Mammary epithelial cell (primary cell): ENCODE results near the gene SERPINB7.

Source experiments
- EZH2 ChIP-seq: IDR thresholded peaks from 2 replicates; pipeline ENCODE4 v1.6.1; 2012; ENCODE audit warnings: low read length, inconsistent platforms, borderline replicate concordance
- TF ChIP-seq, protein P1 (sequence below), 2 donors: IDR thresholded peaks in 1 of 2; conservative IDR thresholded peaks in 1 of 2; 2 replicates each; pipeline ENCODE4 v1.5.1; 2011 to 2012; ENCODE audit warnings: inconsistent platforms in 2 of 2, low read length in 2 of 2, mild to moderate bottlenecking in 2 of 2, control low read depth in 1 of 2, low read depth in 1 of 2; ENCODE audit not compliant: insufficient read depth in 1 of 2; ENCODE audit errors: extremely low read depth in 1 of 2

DNA sequence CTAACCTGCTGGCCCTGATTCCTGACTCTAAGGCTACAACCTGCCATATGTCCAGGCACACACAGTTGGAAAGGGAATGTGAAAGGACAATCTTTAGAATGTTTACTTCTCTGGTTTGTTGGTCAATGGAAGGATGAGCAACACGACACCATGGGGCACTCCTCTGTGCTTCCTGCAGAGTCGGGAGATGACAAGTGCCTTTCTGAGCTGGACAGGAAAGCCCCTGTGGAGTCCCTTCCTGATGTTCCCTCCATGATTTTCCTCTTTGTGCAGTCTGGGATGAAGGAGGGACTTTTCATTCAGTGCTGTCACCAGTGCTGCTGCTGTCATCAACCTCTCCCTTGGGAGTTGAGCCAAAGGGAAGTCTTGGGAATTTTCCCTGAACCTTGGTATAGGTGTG, 22.6 kb upstream of the SERPINB7 start:
- TF ChIP-seq, protein P1, sequence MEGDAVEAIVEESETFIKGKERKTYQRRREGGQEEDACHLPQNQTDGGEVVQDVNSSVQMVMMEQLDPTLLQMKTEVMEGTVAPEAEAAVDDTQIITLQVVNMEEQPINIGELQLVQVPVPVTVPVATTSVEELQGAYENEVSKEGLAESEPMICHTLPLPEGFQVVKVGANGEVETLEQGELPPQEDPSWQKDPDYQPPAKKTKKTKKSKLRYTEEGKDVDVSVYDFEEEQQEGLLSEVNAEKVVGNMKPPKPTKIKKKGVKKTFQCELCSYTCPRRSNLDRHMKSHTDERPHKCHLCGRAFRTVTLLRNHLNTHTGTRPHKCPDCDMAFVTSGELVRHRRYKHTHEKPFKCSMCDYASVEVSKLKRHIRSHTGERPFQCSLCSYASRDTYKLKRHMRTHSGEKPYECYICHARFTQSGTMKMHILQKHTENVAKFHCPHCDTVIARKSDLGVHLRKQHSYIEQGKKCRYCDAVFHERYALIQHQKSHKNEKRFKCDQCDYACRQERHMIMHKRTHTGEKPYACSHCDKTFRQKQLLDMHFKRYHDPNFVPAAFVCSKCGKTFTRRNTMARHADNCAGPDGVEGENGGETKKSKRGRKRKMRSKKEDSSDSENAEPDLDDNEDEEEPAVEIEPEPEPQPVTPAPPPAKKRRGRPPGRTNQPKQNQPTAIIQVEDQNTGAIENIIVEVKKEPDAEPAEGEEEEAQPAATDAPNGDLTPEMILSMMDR (conservative IDR thresholded peaks at IDR 0.05 in 1 of 2, IDR thresholded peaks at IDR 0.05 in 1 of 2; ENCODE audit: extremely low read depth in 1 of 2, insufficient read depth in 1 of 2, low read depth in 1 of 2, low read length in 2 of 2): no peak
- TF ChIP-seq EZH2: no peak
